GM21723 (cell line): ENCODE results near the gene SPSB4.
A peak's percentile ranks its signal among the peaks of the same experiment; 100 is the strongest.
"Not testable (repeated sequence)": the region's sequence is repeated elsewhere in the genome, so short reads cannot be mapped to it uniquely, and the experiment has no call there.

Source experiments
- ATAC-seq: cut with Tn5 transposase; IDR thresholded peaks from one replicate; pipeline ENCODE4 v1.9.1; 2021; ENCODE audit warnings: mild to moderate bottlenecking, moderate library complexity; ENCODE audit not compliant: unreplicated experiment

SPSB4 gene

GRCh38 chr3:141093971-141094684, 43.0 kb downstream of the SPSB4 start:
- no peak for ATAC-seq

- no peak for ATAC-seq
Observed at GRCh38 chr3:141094790-141095545, 43.8 kb downstream of the SPSB4 start.

- no peak for ATAC-seq
Observed at GRCh38 chr3:141095546-141095937, 44.4 kb downstream of the SPSB4 start.

GRCh38 chr3:141096164-141096563, 45.0 kb downstream of the SPSB4 start:
- ATAC-seq = no peak

DNA sequence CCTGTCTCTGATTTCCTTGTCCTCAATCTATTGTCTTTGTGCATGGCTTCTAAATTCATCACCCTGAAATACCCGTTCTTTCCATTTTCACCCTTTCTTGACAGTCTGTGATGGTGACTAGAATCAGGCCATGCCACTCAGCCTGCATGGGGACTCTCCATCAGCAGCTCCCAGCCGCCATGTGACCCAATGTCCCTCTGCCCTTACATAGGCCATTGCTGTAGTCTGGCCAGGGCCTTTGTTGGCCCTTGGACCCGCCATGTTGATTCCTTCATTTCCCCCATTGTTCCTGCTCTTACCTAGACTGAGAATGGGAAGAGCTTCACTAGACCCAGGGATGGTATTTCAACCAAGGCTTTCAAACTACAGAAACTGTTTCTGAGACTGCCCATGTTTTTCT, 45.8 kb downstream of the SPSB4 start:
- ATAC-seq = no peak

DNA sequence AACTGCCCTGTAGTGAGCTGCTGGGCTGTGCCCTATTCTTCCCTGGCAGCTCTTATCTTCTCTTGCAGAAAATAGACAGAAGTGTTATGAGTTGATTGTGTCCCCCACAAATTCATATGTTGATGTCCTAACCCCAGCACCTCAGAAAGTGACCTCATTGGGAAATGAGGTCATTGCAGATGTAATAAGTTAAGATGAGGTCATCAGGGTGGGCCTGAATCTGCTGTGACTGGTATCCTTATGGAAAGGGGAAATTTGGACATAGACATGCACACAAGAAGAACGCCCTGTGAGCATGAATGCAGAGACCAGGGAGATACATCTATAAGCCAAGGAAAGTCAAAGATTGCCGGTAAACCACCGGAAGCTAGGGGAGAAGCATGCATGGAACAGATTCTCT, 49.0 kb downstream of the SPSB4 start:
- no peak for ATAC-seq

DNA sequence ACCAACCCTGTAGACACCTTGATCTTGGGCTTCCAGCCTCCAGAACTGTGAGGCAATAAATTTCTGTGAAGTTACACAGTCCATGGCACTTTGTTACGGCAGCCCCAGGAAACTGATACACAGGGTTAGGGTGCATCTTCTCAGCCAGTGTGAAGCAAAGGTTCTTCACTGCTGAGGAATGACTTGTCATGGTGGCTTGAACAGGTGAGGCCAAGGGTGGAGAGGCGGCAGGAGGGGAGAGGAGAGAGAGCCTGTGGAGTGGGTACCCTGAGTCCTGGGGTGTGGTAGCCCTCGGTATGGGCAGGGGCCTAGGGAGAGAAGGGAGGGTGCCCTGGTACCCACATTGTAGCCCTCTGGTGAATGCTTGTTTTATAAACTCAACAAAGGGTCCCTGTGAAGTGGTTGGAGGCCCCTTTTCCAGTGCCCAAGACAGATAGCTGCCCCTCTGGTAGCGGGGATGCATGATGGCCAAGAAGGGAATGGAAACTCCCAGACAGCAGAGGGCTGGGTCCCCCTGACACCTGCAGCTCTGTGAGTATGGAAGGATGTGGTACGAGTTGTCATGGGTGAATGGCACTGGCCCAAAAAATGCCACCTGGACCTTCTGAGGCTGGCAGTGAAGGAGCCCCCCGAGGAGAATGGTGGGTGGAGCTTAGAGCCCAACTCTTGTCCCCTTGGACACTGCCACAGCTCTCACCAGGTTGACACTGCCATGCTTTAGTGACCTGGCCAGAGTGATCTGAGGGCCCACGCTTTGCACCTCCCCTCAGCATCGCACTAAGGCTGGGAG, 49.6 kb downstream of the SPSB4 start:
- ATAC-seq = no peak

GRCh38 chr3:141102372-141102771, 51.2 kb downstream of the SPSB4 start:
- ATAC-seq = no peak

DNA sequence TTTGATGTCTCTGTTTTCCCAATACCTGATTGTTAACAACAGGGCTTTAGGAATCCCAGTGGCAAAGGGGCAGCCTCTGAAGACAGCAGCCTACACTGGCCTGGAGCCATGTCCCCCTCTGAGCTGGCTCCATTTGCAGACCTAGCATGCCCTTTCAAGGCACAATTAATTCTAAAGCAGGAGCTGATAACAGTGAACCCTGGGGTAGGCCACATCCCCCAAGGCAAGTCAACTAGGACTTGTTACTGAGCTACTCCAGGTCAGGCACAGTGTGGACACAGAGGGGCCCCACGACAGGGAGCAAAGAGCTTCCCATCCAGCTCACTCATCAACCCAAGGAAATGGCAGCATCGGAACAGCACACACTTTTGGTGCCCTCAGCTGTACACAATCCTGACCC, 51.9 kb downstream of the SPSB4 start:
- ATAC-seq = no peak

- no peak for ATAC-seq
Observed at GRCh38 chr3:141103503-141103902, 52.4 kb downstream of the SPSB4 start.

DNA sequence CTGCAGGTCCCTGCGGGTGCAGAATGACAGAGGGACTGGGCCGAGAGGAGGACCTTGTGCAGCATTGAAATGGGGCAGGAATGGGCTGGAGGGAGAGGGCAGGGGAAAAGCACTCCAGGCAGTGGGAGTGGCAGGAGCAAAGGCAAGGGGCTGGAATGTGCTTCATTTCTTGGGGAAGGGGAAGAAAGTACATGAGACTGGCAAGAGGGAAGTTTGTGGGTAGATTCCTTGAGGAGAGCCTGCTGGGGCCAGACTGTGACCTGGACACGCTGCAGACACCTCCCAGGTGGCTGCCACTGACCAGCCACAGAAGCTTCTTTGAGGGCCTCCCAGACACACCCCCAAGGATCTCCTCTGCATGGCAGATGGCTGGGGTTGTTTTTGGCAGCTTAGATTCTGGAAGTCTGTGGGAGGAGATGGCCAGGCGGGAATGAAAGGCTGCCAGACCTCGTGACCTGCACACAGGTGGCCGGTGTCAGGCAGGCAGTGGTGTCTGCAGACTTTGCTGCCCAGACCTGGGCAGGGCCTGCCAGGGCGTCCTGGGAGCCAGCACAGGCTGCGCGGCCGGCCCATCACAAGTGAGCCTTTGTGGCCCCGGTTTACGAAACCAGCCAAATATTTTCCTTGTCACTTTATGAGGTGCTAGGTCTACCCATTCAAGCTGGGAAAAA, 53.1 kb downstream of the SPSB4 start:
- ATAC-seq = no peak

DNA sequence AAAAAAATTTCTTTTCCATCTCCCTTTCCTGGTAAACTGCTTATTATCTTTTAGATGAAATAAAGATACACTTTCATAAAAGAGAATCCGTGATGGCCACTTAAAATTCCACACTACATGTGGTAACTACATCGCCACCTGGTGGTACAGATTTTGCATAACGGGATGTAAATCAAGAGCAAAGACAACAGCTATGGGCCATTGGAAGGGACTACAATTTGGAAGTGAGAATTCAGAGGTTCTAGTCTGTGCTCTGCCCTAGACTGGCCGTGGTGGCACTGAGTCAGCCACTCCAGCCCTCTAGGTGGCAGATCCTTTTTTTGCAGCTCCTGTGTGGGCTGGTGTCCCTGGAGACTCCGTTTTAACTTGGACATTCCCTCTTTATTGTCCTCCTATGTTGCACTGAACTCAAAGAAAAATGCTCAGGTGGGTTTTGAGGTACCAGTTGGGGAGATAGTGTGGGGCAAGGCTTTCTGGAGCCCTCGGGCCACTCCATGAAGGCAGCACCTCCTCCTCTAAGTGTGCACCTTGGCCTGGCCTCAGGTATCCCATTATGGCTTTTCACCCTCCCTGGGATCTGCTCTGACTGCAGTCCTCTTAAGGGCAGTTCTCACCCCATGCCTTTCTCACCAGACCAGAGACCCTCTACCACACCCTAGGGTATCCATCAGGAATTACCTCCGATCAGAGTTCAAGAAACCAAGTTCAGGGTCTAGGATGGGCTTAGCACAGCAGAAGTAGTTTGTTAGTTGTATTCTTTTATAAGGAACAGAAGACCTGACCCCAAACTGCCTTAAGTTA, 54.9 kb downstream of the SPSB4 start:
- peak; percentile 66 for ATAC-seq

- no peak for ATAC-seq
Observed at GRCh38 chr3:141106842-141107241, 55.7 kb downstream of the SPSB4 start.

DNA sequence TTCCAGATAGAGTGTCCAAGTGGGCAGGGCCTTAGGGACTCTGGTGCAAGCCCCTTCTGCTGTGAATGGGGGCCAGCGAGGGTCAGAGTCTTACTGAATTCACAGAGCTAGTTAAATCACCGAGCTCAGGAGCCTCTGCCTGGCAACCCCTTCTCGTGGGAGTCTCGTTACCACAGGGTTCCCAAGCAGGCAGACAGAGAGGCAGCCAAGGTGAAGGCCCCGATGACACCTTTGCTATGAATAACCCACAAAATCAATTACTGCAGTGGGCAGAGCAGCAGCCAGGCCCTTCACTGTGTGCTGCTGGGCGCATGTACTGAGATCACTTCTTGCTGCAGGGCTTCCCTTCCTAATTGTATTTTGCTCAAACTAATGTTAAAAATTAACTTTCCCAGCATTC, 56.9 kb downstream of the SPSB4 start:
- no peak for ATAC-seq

DNA sequence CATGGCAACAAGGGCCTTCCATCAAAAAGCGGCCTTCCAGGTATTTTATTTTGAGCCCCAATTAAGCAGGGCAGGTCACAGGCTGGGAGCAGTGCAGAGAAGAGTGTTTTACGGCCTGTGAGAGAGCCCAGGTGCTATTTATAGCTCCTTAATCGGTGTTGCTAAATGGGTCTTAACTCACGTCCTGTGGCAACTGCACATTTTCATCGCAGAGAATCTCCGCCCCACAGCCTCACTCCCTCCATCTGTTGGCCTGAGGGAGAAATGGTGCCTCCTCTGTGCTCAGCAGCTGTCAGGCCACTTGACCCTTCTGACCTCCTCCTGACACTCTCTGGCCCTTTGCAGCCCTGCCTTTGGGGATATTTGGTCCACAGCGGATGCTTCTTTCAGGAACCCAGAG, 58.6 kb downstream of the SPSB4 start:
- ATAC-seq = no peak

DNA sequence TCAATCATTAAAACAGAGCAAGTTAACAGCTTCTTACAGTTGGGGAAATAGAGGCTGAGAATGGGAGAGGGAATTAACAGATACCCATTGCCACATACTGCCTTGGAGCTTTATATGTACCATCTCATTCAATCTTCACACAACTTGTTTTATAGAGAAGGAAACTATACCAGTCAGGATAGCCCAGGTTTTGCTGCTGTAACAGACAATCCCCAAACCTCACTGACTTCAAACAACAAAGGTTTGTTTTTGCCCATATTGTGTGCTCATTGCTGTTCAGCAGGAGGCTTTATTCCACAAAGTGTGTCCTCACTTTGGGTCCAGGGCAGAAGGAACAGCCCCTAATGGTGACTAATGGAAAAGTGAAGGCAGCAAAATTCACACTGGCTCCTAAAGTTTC, 59.2 kb downstream of the SPSB4 start:
- ATAC-seq = no peak

GRCh38 chr3:141111364-141112155, 60.4 kb downstream of the SPSB4 start:
- no peak for ATAC-seq

DNA sequence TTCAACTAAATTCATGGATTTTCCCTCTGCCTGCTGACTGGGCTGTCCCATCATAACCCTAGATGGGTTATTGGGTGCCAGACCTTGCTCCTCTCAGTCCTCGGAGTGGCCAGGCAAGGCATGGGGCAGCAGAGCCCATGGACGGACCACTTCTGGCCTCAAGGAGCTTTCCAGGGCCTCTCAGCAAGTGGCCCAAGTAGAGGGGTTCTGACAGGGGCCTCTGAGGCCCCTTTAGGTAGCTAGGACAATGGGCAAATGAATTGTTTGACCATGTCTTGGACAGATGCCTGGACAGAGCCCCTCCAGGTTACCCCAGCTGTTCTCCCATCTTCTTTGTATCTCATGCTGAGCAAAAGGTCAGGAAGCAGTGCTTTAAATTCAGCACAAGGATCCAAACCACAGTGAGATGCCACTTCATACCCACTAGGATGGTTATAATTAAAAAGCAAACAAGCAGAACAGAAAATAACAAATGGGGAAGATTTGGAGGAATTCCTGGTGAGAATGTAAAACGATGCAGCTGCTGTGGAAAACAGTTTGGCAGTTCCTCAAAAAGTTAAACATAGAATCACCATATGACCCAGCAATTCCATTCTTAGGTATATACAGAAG, 61.6 kb downstream of the SPSB4 start:
- ATAC-seq = no peak

DNA sequence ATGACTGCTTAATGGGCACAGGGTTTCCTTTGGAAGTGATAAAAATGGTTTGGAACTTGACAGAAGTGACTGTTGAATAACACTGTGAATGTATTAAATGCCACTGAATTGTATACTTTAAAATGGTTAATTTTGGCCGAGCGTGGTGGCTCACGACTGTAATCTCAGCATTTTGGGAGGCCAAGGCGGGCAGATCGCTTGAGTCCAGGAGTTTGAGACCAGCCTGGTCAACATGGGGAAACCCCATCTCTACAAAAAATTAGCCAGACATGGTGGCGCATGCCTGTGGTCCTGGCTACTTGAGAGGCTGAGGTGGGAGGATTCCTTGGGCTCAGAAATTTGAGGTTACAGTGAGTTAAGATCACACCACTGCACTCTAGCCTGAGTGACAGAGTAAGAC, 62.5 kb downstream of the SPSB4 start:
- not testable (repeated sequence) for ATAC-seq
